KMS-11 (cell line): ENCODE results near the gene RBM24.

Experiments
- H2AFZ ChIP-seq: fragments of 200-600 bp; sonication (generic); 2 replicates; pipeline ENCODE4 v1.6.1; 2016; ENCODE audit warnings: antibody characterized with exemption, mixed run types, low read depth
- H3K27ac ChIP-seq: fragments of 200-600 bp; sonication (generic); 2 replicates; pipeline ENCODE4 v1.6.1; 2016; ENCODE audit warnings: mild to moderate bottlenecking, mixed run types
- H3K27me3 ChIP-seq: fragments of 200-600 bp; sonication (generic); 2 replicates; pipeline ENCODE4 v1.6.1; 2017; ENCODE audit warnings: mild to moderate bottlenecking, low read depth, mixed run types, moderate library complexity; ENCODE audit not compliant: insufficient read depth
- H3K36me3 ChIP-seq: fragments of 200-600 bp; sonication (generic); 2 replicates; pipeline ENCODE4 v1.6.1; 2017; ENCODE audit warnings: mild to moderate bottlenecking, mixed run types; ENCODE audit not compliant: insufficient read depth
- H3K4me1 ChIP-seq: fragments of 200-600 bp; sonication (generic); 2 replicates; pipeline ENCODE4 v1.6.1; 2016; ENCODE audit warnings: mild to moderate bottlenecking, low read depth, mixed run types; ENCODE audit not compliant: poor library complexity, severe bottlenecking
- H3K4me2 ChIP-seq: fragments of 200-600 bp; sonication (generic); 2 replicates; pipeline ENCODE4 v1.7.0; 2016; ENCODE audit warnings: mild to moderate bottlenecking, mixed run types
- H3K4me3 ChIP-seq: fragments of 200-600 bp; sonication (generic); IDR thresholded peaks from 2 replicates; pipeline ENCODE4 v1.6.1; 2017; ENCODE audit warnings: low read depth, low read length, mixed read lengths; ENCODE audit not compliant: insufficient read depth
- H3K79me2 ChIP-seq: fragments of 200-600 bp; sonication (generic); 2 replicates; pipeline ENCODE4 v1.6.1; 2016; ENCODE audit warnings: low read depth, mixed run types; ENCODE audit not compliant: insufficient read depth
- H3K9ac ChIP-seq: fragments of 200-600 bp; sonication (generic); 2 replicates; pipeline ENCODE4 v1.6.1; 2016; ENCODE audit warnings: mild to moderate bottlenecking, mixed run types
- H4K20me1 ChIP-seq: fragments of 200-600 bp; sonication (generic); 2 replicates; pipeline ENCODE4 v1.6.1; 2016; ENCODE audit warnings: mild to moderate bottlenecking, mixed run types; ENCODE audit not compliant: insufficient read depth
- TF ChIP-seq, protein P1 (sequence below): fragments of 200-600 bp; sonication (generic); conservative IDR thresholded peaks from 2 replicates; pipeline ENCODE4 v1.6.1; 2017; ENCODE audit warnings: low read depth, mild to moderate bottlenecking, antibody characterized with exemption, low read length, moderate library complexity, mixed read lengths

RBM24 gene

GRCh38 chr6:17331238-17331637 lies 50.1 kb downstream of the RBM24 start:
- Histone ChIP-seq H3K27ac (no peak overlapping the region), H3K27me3 (no peaks in the 10 kb centered on the region), H4K20me1 (no peaks in the 10 kb centered on the region), H2AFZ (no peak overlapping the region), H3K4me2 (no peak overlapping the region), H3K36me3 (no peaks in the 10 kb centered on the region), H3K9ac (no peak overlapping the region), H3K4me1 (no peaks in the 10 kb centered on the region), H3K4me3 (no peak overlapping the region), H3K79me2 (no peaks in the 10 kb centered on the region)
- TF ChIP-seq, protein P1, sequence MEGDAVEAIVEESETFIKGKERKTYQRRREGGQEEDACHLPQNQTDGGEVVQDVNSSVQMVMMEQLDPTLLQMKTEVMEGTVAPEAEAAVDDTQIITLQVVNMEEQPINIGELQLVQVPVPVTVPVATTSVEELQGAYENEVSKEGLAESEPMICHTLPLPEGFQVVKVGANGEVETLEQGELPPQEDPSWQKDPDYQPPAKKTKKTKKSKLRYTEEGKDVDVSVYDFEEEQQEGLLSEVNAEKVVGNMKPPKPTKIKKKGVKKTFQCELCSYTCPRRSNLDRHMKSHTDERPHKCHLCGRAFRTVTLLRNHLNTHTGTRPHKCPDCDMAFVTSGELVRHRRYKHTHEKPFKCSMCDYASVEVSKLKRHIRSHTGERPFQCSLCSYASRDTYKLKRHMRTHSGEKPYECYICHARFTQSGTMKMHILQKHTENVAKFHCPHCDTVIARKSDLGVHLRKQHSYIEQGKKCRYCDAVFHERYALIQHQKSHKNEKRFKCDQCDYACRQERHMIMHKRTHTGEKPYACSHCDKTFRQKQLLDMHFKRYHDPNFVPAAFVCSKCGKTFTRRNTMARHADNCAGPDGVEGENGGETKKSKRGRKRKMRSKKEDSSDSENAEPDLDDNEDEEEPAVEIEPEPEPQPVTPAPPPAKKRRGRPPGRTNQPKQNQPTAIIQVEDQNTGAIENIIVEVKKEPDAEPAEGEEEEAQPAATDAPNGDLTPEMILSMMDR: no peak

- TF ChIP-seq, protein P1: no peak
- Histone ChIP-seq H3K4me3 (no peak overlapping the region), H3K4me1 (no peaks in the 10 kb centered on the region), H3K27me3 (no peaks in the 10 kb centered on the region), H3K79me2 (no peaks in the 10 kb centered on the region), H3K4me2 (no peak overlapping the region), H2AFZ (no peak overlapping the region), H3K9ac (no peak overlapping the region), H4K20me1 (no peaks in the 10 kb centered on the region), H3K36me3 (no peaks in the 10 kb centered on the region), H3K27ac (no peak overlapping the region)
Observed at GRCh38 chr6:17334265-17334664, 53.1 kb downstream of the RBM24 start.

GRCh38 chr6:17336425-17336824 lies 55.3 kb downstream of the RBM24 start:
- no peaks in the 10 kb centered on the region for H3K79me2 ChIP-seq
- no peaks in the 10 kb centered on the region for H3K4me1 ChIP-seq
- H2AFZ ChIP-seq: no peak overlapping the region
- H3K4me3 ChIP-seq: no peak overlapping the region
- no peak overlapping the region for H3K4me2 ChIP-seq
- no peak overlapping the region for H3K9ac ChIP-seq
- no peaks in the 10 kb centered on the region for H4K20me1 ChIP-seq
- H3K36me3 ChIP-seq: no peaks in the 10 kb centered on the region
- TF ChIP-seq, protein P1: no peak
- H3K27ac ChIP-seq: no peak overlapping the region
- no peaks in the 10 kb centered on the region for H3K27me3 ChIP-seq

DNA sequence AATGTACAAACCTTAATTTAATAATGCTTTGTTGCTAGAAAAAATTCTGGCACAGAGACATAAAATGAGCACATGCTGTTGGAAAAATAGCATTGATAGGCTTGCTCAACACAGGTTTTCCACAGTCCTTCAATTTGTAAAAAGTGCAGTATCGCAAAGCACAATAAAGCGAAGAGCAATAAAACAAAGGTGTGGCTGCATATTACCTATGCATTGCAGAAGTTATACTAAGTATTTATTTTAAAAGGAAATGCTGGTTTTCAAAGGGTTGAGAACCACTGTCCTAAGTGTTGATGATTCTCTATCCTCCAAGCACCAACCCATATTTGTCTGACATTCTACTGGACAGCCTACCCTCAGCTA lies 58.1 kb downstream of the RBM24 start:
- Histone ChIP-seq H3K4me3 (no peak overlapping the region), H3K36me3 (no peaks in the 10 kb centered on the region), H3K9ac (no peak overlapping the region), H3K27me3 (no peaks in the 10 kb centered on the region), H3K27ac (no peak overlapping the region), H4K20me1 (no peaks in the 10 kb centered on the region), H3K4me2 (no peak overlapping the region), H3K4me1 (no peaks in the 10 kb centered on the region), H2AFZ (no peak overlapping the region), H3K79me2 (no peaks in the 10 kb centered on the region)
- TF ChIP-seq, protein P1: no peak
